Cerebellar nuclear complex (tissue), 1 donor: ENCODE data around the gene SPRING1.

Experiments
- DNase-seq, 2 experiments: peaks; one replicate each; lab custom pipeline; 2025; lab: John Stamatoyannopoulos, UW

Gene SPRING1

GRCh38 chr12:116739381-116739887 lies 1.6 kb upstream of the SPRING1 start:
- DNase-seq, result no peak

GRCh38 chr12:116736962-116737773 lies 701 bp downstream of the SPRING1 start:
- no peak for DNase-seq

- no peak for DNase-seq
Observed at GRCh38 chr12:116735951-116736599, 1.8 kb downstream of the SPRING1 start.

GRCh38 chr12:116735084-116735483 lies 2.8 kb downstream of the SPRING1 start:
- no peak for DNase-seq

GRCh38 chr12:116734156-116734768 lies 3.6 kb downstream of the SPRING1 start:
- no peak for DNase-seq

GRCh38 chr12:116731801-116732200 lies 6.1 kb downstream of the SPRING1 start:
- DNase-seq, result no peak

- no peak for DNase-seq
Observed at GRCh38 chr12:116727891-116728290, 10.0 kb downstream of the SPRING1 start.

- no peak for DNase-seq
Observed at GRCh38 chr12:116727261-116727660, 10.6 kb downstream of the SPRING1 start.

- DNase-seq, result no peak
Observed at GRCh38 chr12:116726694-116727093, 11.2 kb downstream of the SPRING1 start.

- no peak for DNase-seq
Observed at GRCh38 chr12:116722245-116722644, 15.6 kb downstream of the SPRING1 start.

- DNase-seq, result no peak
Observed at GRCh38 chr12:116719731-116720528, 17.9 kb downstream of the SPRING1 start.

GRCh38 chr12:116718655-116719454 lies 19.0 kb downstream of the SPRING1 start:
- no peak for DNase-seq

- DNase-seq, result peak; percentile 27 to 46
Observed at GRCh38 chr12:116717466-116718437, 20.1 kb downstream of the SPRING1 start.

GRCh38 chr12:116714175-116714574 lies 23.7 kb downstream of the SPRING1 start:
- no peak for DNase-seq

- DNase-seq, result no peak
Observed at GRCh38 chr12:116713527-116713926, 24.3 kb downstream of the SPRING1 start.

- no peak for DNase-seq
Observed at GRCh38 chr12:116712458-116713303, 25.2 kb downstream of the SPRING1 start.

GRCh38 chr12:116710370-116711150 lies 27.3 kb downstream of the SPRING1 start:
- no peak for DNase-seq

GRCh38 chr12:116709768-116710167 lies 28.1 kb downstream of the SPRING1 start:
- no peak for DNase-seq
